ENCODE results near the gene MARCHF6.
"Not testable (repeated sequence)": the region's sequence is repeated elsewhere in the genome, so short reads cannot be mapped to it uniquely, and the experiment has no call there.

Gene MARCHF6

DNA sequence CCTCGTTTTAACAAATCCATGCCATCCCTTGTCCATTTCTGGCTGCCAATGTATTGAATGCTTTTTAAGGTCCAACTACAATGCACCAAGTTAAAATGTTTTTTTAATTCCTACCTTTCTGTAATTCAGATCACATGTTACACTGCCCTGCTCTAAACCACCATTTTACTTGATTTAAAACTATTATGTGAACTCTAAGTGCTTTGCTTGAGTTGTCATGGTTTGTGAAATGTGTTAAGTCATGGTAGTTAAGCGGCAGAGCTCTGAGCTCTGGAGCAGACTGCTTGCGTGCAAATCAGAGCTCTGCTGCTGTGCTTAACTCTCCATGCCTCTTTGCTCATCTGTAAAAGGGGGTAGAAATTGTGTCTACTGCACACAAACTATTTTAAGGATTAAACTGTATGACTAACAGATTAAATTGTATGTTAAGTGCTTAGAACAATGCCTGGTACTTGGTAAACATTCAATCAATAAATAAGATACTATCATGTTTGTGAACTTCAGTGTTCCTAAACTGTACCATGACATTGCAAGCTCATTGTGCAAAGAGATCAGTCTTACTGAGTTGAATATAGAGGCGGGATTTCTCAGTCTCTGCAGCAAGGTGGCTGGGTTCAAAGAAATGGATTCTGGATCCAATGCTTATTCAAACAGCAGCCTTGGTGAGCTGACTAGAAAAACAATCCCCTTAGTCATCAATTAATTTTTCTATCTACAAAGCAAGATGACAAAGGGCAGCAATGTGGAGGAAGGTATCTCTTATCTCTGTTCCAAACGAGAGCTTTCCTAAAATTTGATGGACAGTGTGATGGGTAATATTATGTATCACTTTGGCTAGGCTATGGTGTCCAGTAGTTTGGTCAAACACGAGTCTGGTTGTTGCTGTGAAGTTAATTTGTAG is 29.7 kb upstream of the MARCHF6 start:
- DNase-seq: no peak

DNA sequence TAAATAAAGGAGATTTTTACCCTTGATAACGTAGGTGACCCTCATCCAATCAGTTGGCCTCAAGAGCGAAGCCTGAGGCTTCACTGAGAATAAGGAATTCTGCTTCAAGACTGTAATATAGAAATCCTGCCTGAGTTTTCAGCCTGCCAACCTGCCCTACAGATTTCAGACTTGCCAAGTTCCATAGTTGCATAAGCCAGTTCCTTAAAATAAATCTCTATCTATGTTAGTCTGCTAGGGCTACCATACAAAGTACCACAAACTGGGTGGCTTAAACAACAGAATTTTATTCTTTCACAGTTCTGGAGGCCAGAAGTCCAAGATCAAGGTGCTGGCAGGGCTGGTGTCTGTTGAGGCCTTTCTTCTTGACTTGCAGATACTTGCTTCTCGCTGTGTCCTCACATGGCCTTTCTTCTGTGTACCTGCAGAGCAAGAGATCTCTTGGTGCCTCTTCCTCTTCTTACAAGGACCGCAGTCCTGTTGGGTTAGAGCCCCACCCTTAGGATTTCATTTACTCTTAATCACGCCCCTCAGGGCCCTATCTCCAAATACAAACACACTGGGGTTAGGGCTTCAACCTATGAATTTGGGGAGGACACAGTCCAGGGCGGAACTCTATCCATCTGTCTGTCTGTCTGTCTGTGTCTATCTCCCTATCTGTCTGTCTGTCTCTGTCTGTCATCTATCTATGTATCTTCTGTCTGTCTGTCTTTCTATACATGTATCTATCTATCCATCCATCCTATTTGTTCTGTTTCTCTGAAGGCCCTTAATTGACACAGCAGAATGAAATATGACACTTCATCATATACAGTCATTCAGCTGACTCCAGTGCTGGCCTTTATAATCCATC is 28.8 kb upstream of the MARCHF6 start:
- DNase-seq: no peak

DNA sequence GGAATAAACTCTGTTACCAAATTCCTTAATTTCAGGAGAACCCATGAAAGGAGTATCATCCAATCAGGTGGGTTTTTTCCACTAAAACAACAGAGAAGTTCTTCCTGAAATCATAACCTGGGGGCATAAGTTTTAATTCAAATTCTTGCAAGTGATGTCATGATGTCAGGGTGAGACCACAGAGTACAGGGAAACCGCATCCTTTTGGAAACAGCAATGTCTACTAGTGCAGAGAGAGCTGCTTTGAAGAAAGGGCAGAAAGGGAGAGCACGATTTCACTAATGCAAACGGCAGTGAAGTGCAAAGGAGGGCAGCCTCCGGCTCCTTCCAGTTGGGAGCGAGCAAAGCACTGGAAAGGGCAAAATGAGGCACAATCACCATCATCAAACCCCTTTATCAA is 25.2 kb upstream of the MARCHF6 start:
- DNase-seq: no peak

DNA sequence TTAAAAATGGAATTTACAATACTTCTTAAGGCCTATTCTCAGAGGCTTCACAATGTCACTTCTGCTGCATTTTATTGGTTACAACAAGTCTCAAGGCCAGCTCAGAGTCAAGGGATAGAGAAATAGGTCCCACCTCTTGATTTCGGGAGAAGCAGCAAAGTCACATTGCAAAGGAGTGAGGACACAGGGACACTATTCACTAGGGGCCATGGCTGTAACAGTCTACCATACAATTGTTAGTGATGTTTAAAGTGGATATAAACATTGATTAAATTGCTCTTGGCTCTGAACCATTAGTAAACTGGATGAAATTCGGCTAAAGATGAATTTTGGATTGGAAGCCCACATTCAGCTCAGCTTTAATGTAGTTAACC is 24.1 kb upstream of the MARCHF6 start:
- no peak for DNase-seq

DNA sequence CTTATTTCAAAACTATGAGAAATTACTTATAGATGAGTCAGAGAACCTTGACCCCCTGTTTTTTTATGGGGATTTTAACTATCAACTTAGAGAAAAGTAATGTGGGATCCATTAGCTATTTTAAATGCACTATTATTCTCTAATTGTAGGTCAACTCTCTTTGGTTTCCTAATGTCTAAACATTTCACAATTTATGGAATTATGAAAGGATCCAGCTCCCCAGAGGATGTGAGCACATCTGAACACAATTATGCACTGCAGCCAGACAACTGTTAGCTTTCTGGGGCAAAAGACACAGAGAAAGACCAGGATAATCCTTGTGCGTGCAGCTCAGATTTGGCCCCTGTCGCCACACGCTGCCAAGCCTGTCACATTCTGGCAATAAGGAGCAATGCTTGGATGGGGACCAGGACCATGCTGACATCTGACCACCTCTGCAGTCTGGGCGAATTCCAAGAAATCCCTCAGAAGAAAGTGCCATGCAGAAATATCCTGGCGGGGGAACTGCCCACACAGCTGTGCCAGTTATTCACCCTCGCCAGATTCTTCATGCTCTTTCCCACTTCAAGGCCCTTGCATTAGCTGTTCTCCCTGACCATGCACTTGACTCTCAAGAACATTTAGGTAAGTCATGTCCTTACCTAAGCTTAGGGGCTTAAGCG is 23.5 kb upstream of the MARCHF6 start:
- DNase-seq: no peak

DNA sequence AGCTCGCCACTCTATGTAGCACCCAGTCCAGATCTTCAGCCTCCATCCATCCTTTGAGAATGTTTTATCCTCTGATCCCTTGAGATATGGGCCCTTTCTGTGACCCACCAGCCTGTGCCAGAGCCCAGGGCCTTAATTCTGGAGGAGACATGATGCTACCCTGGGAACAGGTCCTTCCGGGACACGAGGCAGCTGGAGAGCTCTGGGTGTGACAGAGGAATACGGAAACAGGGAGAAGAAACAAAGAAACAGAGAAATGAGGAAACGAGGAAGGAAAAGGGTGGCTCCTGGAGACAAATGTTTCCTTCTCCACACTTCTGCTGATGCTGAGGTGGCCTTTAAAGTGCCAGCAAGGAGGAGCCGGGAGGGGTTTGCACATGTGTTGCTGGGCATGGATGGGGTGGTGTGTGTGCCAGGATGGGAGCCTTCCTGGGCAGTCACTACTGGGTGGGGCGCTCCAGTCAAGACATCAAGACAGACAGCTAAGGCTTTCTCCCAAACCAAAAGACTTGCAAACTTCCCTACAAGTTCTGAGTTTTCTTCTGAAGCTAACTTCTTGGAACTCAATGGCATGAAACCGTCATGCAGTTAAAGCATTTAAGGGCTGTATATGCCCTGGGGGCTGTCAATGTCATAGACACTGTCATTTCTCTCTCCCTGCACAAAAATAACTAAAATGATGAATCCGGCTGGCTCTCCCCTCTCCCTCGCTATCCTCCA is 22.8 kb upstream of the MARCHF6 start:
- no peak for DNase-seq

DNA sequence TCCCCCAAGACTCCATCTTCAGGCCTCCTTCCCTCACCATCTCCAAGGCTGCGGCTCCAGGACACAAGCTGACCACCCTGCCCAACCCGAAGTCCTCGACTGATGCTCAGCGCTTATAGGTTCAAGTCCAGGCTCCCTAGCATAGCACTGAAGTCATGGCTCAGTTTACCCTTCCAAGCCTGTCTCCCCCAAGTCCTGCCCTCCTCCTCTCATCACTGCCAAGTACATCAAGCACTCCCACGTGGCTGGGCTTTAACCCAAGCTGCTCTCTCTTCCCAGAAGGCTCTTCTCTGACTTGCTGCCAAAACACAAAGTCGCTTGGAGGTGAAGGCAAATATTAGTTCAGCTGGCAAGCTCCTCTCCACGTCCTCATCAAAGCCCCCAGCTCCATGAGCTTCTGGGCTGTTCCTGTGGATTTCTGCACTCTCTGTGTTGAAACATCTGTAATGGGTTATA is 22.1 kb upstream of the MARCHF6 start:
- no peak for DNase-seq

DNA sequence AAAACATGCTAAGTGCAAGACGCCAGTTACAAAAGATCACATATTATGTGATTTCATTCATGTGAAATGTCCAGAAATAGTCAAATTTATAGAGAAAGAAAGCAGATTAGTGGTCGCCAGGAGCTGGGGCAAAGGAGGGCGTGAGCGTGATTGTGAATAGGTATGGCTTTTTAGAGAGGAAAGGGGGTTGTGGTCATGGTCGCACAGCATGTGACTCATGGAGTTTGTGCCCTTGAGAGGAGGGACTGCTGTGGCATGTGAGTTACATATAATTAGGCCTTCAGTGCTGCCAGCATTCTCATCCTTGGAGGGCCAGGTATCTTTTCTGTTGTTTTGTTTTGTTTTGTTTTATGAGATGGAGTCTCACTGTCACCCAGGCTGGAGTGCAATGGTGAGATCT is 21.2 kb upstream of the MARCHF6 start:
- no peak for DNase-seq

DNA sequence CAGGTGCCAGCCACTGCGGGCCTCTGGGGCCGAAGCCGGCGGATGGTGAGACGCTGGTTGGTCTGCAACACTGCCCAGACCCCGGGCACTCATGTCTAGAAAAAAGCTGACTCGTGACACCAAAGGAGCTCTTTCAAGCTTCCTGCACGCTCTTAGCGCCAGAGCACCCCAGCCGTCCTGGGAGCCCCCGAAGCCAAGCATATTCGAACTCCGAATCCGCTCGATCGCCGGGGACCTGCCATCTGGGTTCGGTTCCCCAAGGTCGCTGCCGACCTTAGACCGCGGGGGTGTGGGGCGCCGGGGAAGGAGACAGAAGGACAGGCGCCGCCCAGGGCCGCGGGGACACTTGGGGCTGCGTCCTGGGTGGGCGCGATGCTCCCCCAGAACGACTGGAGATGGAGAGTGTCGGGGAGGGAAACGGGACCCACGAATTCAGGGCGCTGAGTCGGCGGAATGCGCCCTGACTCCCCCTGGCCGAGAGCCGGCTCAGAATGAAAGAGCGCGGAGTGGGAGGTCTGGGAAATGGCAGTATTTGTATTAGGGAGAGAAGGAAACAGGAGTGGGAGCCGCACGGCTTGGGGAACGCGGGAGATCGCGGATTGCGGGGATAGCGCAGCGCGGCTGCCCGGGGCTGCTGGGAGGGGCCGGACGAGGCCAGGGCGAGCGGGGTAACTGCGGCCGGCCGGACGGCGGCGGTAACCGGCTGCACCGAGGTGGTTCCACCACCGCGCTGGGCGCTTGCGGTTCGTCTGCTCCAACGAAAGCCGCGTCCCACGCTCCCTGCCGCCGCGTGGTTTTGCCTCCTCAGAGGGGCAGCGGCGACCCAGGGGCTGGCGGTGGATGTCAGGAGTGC is 20.1 kb upstream of the MARCHF6 start:
- peak; percentile 78 for DNase-seq

DNA sequence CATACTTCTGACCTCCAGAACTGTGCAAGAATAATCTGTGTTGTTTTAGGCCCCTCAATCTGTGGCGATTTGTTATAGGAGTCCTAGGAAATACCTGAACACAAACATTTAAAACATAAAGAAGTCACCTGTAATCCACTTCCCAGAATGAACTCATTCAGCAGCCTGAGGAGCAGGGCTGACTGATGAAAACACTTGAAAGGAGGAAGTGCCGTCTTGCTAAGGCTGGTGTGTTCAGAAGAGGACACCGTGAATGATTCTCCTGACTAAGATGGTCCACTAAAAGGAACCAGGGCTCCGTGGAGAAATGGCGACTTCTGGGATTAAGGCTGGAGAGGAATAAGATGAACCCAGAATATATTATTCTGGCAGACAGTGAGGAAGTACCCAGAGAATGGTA is 18.7 kb upstream of the MARCHF6 start:
- no peak for DNase-seq

DNA sequence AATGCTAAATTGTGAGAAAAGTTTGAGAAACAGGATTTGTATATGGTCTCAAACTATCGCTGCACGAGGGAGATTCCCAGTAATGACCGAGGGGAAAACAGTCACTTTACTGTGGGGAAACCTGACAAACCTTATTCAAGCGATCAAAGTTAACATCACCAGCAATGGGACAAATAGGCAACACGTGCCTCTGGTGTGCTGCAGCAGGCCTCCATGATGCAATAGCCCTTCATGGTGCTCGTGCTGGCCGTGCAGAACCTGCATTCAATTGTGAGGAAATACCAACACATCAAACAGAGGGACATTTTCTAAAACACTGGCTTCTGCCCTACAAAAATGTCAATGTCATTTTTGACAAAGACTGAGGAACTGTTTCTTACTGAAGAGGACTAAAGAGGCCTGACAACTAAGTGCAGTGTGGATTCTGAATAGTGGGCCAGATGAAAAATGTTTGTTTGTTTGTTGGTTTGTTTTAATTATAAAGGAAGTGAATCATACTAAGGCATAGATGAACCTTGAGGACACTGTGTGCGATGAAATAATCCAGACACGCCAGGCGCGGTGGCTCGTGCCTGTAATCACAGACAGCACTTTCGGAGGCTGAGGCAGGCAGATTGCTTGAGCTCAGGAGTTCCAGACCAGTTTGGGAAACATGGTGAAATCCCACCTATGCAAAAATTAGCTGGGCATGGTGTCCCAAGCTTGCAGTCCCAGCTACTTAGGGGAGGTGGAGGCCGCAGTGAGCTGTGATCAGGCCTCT is 17.6 kb upstream of the MARCHF6 start:
- DNase-seq: no peak

DNA sequence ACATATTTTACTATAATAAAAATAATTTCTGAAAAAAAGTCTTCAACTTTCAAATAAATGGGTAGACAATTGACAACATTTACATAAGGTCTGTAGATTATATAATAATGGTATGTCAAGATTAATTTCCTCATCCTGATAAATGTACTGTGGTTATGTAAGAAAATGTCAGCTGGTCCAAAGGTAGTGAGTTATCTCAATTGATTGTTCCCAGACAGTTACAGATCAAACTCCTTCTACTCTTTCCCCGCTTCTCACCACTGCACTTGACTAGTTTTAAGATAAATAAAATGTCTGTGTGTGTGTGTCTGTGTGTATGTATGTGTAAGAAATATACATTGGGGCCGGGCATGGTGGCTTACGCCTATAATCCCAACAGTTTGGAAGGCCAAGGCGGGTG is 16.4 kb upstream of the MARCHF6 start:
- no peak for DNase-seq

DNA sequence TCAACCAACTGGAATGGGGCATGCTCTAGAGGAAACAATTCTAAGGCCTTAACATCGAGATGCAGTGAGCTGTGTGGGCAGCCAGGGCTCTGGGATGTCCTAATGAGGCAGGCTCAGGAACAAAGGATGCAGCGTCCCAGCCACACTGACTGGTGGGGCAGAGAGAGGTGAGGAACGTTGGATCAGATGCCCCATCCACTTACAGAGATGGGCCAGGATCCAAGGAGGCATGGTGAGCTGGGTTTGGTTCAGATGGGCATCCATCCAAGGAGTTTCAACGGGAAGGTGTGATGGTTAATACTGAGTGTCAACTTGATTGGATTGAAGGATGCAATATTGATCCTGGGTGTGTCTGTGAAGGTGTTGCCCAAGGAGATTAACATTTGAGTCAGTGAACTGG is 15.5 kb upstream of the MARCHF6 start:
- no peak for DNase-seq

DNA sequence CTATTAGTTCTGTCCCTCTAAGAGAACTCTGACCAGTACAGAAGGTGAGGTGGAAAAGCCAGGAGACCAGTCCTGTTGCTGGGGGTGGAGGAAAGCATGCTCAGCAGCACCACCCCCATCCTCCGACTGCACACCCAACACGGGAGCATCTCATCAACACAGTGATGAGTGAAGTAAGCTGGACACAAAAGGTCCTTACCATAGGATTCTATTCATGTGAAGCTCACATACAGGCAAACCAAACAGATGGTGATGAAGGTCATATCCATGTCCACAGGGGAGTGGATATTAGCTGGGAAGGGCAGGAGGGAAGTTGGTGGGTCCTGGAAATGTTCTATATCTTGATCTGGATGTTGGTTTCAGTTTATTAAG is 14.8 kb upstream of the MARCHF6 start:
- DNase-seq: no peak

DNA sequence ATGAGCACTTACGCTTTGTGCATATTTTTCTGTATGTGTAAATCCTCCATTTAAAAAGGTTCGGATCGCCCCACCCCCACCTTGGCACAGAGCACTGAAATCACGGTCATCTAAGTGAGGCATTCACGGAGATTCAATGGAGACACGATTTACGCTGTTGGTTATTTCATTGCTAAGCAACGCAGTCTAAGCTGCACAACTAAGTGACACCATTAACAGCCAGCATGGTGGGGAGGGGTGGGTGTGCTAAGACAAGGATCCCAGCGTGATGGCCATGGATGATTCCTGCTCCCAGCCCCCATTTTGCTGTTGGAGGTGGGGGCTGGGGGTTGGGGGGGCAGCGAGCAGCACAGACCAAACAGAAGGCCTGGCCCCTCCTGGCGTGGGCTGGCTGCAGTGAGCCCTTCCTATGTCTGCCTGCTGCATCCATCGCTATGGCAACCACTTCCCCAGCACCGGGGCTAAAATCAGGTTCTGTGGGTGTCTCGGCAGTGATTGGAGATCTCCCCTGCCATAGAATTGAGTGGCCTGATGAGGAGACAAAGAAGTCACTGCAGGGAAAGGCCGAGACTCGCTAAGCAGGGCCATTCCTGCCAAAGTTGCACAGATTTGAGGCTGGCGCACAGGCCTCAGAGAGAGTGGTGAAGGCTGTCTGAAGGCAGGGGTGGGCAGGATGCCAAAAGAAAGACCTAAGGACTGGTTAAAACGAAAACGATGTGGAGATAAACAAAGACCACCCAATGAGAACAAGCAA is 14.3 kb upstream of the MARCHF6 start:
- DNase-seq: peak; percentile 43

DNA sequence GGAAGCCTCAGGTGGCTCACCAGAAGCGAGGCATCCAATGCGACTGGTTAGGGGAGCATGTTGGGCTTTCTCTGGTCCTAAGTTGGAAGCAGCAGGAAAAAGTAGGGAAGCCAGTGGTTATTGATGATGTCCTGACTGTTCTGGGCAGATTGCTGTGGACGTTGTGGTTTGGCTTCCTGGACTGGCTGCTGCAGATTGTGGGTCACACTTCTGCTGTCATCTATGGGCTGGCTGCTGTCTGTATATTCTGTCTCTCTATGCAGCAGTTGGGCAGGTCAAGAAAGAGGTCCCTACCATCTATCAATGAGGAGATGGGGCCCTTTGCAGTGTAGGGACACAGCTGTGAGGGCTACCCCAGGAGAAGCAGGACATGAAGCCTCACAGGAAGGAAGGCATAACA is 13.5 kb upstream of the MARCHF6 start:
- DNase-seq: no peak

DNA sequence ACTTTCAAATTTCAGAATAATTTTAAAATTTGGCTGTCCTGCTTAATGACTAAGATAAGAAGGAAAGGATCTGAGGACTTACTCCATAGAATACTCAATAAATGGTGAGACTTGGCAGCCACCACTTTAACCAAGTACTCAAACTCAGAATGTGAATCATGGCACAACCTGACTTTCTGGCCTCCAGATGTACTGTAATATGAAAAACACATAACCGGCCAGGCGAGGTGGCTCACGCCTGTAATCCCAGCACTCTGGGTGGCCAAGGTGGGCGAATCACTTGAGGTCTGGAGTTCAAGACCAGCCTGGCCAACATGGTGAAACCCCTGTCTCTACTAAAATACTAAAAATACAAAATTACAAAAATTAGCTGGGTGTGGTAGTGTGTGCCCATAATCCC is 10.0 kb upstream of the MARCHF6 start:
- DNase-seq: no peak

DNA sequence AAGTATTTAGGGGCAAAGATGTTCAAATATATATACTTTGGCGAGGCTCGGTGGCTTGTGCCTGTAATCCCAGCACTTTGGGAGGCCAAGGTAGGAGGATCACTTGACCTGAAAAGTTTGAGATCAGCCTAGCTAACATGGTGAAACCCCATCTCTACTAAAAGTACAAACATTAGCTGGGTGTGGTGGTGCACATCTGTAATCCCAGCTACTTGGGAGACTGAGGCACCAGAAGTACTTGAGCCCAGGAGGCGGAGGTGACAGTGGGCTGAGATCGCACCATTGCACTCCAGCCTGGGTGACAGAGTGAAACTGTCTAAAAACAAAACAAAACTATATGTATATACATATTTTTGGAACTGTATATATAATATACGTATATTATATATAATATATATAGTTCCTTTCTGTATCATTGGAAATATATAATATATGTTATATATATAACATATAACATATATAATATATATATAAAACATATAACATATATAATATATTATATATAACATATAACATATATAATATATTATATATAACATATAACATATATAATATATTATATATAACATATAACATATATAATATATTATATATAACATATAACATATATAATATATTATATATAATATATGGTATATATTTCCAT is 8.9 kb upstream of the MARCHF6 start:
- not testable (repeated sequence) for DNase-seq

DNA sequence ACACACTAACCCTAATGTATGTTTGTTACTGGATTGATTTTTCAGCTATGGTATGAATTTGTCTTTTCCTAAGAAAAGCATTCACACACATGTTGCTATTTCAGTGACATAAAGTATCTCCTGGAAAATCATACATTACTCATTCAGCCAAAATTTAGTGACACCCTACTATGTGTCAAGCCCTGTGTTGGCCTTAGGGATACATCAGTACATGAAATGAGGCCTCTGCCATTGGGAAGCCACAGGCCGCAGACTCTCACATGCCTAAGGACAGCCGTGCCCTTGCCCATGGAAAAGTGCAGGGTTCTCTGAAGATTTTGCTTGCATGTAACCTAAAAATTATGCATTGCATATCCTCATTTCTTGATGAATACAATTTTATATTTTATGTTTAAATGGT is 5.2 kb upstream of the MARCHF6 start:
- DNase-seq: no peak
